ENCODE results near the gene FABP6.

DNA sequence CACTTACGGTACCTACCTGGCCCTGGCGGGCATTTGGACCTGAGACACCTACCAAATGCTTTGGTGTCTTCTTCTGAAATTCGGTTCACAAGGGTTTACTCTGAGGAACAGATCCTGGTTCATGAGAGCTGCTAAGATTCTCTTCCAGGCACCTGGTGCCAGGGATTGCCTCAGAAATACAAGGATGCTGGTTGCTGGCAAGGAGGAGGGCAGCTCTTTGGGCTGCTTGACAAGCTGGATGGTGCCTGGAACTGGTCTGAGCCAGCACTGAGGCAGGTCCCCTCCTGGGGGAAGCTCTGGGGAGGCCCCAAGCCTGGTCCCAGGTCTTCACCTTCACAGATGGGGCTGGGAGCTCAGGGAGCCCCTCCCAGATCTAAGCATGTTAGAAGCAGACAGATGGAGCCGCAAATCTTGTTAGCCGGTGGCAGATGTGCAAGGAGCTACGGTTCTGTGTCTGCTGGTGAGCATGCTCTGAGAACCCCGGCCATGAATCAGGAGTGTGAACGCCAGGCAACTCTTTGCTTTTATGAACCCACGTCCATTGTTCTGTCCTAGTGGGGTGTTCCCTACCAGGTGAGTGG lies 16.3 kb downstream of the FABP6 start:
- no peak for TF ChIP-seq EP300 (IDR thresholded peaks at IDR 0.05)
- TF ChIP-seq RCOR1 (IDR thresholded peaks at IDR 0.05; ENCODE audit: low read depth, low read length): no peak
- no peak for TF ChIP-seq CHD4 (IDR thresholded peaks at IDR 0.05; ENCODE audit: borderline replicate concordance)
- TF ChIP-seq CBX8 (IDR thresholded peaks at IDR 0.05): no peak
- no peak for TF ChIP-seq MAZ (IDR thresholded peaks at IDR 0.05; ENCODE audit: borderline replicate concordance, low read depth, low read length)

Measured in A549 (cell line).